GM12864 (cell line): Measurements from ENCODE around the gene EPS8L3.

Experiments
- DNase-seq: peaks from one replicate; pipeline ENCODE4 v3.0.0-alpha.2; 2011; ENCODE audit warnings: low read depth
- H3K4me3 ChIP-seq: 2 replicates; pipeline ENCODE4 v1.5.1; 2011; ENCODE audit warnings: mild to moderate bottlenecking, low read depth, low read length, control low read depth
- CTCF ChIP-seq: IDR thresholded peaks from 2 replicates; pipeline ENCODE4 v1.5.1; 2011; ENCODE audit warnings: low read depth, mild to moderate bottlenecking, moderate library complexity, low read length, control low read depth, inconsistent platforms; ENCODE audit errors: missing control alignments

The EPS8L3 gene

GRCh38 chr1:109762039-109762585 is 1.6 kb downstream of the EPS8L3 start:
- TF ChIP-seq CTCF, result no peak
- DNase-seq, result no peak

GRCh38 chr1:109761227-109762038 is 2.3 kb downstream of the EPS8L3 start:
- DNase-seq, result no peak
- TF ChIP-seq CTCF, result no peak
- no peak overlapping the region for H3K4me3 ChIP-seq

More at GRCh38 chr1:109762039-109762585, 1.6 kb downstream of the EPS8L3 start:
- H3K4me3 ChIP-seq, result no peak overlapping the region

GRCh38 chr1:109760581-109761226 is 3.0 kb downstream of the EPS8L3 start:
- DNase-seq, result no peak
- no peak overlapping the region for H3K4me3 ChIP-seq
- no peak for TF ChIP-seq CTCF

- no peak overlapping the region for H3K4me3 ChIP-seq
- no peak for DNase-seq
- TF ChIP-seq CTCF, result no peak
These were observed 4.0 kb downstream of the EPS8L3 start for GRCh38 chr1:109759513-109760334.

GRCh38 chr1:109757936-109758786 is 5.6 kb downstream of the EPS8L3 start:
- no peak for DNase-seq
- TF ChIP-seq CTCF, result no peak
- H3K4me3 ChIP-seq, result no peak overlapping the region
